Endothelial cell of umbilical vein (primary cell): Measurements from ENCODE around the gene GULP1. TPM values are rescaled to one million over a fixed set of nuclear protein-coding genes. Genes with fewer than 3 reads are reported as not detected.
A peak's percentile ranks its signal among the peaks of the same experiment; 100 is the strongest.
"Not testable (repeated sequence)": the region's sequence is repeated elsewhere in the genome, so short reads cannot be mapped to it uniquely, and the experiment has no call there.

Experiments
- BruUV-seq: library from RNA; stranded (reverse); fragments of 400-500 nt; replicated peaks from 2 replicates; lab custom pipeline; 2021; lab: Mats Ljungman, UMichigan
- CTCF ChIA-PET: fragments of 300-600, 350-600 bp; sonication (Branson Sonifier 250); formaldehyde crosslinking; loops from one replicate; lab custom pipeline; 2021; ENCODE audit warnings: antibody characterized with exemption, inconsistent platforms; lab: Charles Lee
- POLR2A ChIA-PET: fragments of 300-600, 350-600 bp; sonication (Branson Sonifier 250); formaldehyde crosslinking; loops from one replicate; lab custom pipeline; 2021; ENCODE audit warnings: antibody characterized with exemption, inconsistent platforms; lab: Charles Lee
- DNase-seq: peaks from one replicate; pipeline ENCODE4 v3.0.0-alpha.2; 2011; ENCODE audit warnings: low read depth, low spot score
- FAIRE-seq: peaks from 2 replicates; lab custom pipeline; 2011; peaks lifted over from hg19 to GRCh38; lab: Jason Lieb, UNC
- H2AFZ ChIP-seq: 2 replicates; pipeline ENCODE4 v1.6.0; 2012; ENCODE audit warnings: low read depth, low read length, control low read depth, inconsistent platforms
- H3K27ac ChIP-seq: 2 replicates; pipeline ENCODE4 v1.5.1; 2011; ENCODE audit warnings: low read depth, mild to moderate bottlenecking, control low read depth, low read length, moderate library complexity; ENCODE audit not compliant: insufficient read depth
- H3K27me3 ChIP-seq, 2 experiments: 2 replicates each; pipeline versions ENCODE4 v1.6.0 to v1.6.1; 2011; ENCODE audit warnings: low read length in 2 of 2, mixed read lengths in 1 of 2; ENCODE audit not compliant: control insufficient read depth in 2 of 2, insufficient read depth in 2 of 2
- H3K36me3 ChIP-seq, 2 experiments: 2 replicates in 1 of 2; 3 replicates in 1 of 2; pipeline ENCODE4 v1.5.1; 2011; ENCODE audit warnings: low read length in 2 of 2, mild to moderate bottlenecking in 1 of 2, moderate library complexity in 1 of 2; ENCODE audit not compliant: control insufficient read depth in 2 of 2, insufficient read depth in 2 of 2; ENCODE audit errors: extremely low read depth in 1 of 2
- H3K4me1 ChIP-seq: 3 replicates; pipeline ENCODE4 v1.5.1; 2011; ENCODE audit warnings: mild to moderate bottlenecking, low read length; ENCODE audit not compliant: control insufficient read depth, insufficient read depth; ENCODE audit errors: extremely low read depth
- H3K4me2 ChIP-seq: 2 replicates; pipeline ENCODE4 v1.6.1; 2011; ENCODE audit warnings: low read length, control low read depth, mixed read lengths; ENCODE audit not compliant: insufficient read depth
- H3K4me3 ChIP-seq, 3 experiments: fragments of 200-600 bp in 1 of 3; sonication (generic), shearing (Covaris generic) in 1 of 3; replicated peaks in 1 of 3; 2 replicates each; pipeline ENCODE4 v1.5.1; 2011 to 2016; ENCODE audit warnings: control low read depth in 3 of 3, low read length in 3 of 3, mild to moderate bottlenecking in 2 of 3, inconsistent platforms in 1 of 3, low read depth in 1 of 3, moderate library complexity in 1 of 3; ENCODE audit not compliant: insufficient read depth in 1 of 3
- H3K79me2 ChIP-seq: 2 replicates; pipeline ENCODE4 v1.6.0; 2012; ENCODE audit warnings: low read length, inconsistent platforms; ENCODE audit not compliant: control insufficient read depth, insufficient read depth
- H3K9ac ChIP-seq: replicated peaks from 2 replicates; pipeline ENCODE3; 2011; ENCODE audit warnings: low read length, control low read depth; ENCODE audit not compliant: insufficient read depth; ENCODE audit errors: extremely low read depth
- H3K9me1 ChIP-seq: replicated peaks from 3 replicates; pipeline ENCODE4 v1.6.0; 2011; ENCODE audit warnings: mild to moderate bottlenecking, low read length; ENCODE audit not compliant: control insufficient read depth, insufficient read depth; ENCODE audit errors: extremely low read depth
- H3K9me3 ChIP-seq: replicated peaks from 2 replicates; pipeline ENCODE4 v1.5.1; 2012; ENCODE audit warnings: low read length, inconsistent platforms; ENCODE audit not compliant: control insufficient read depth, insufficient read depth
- H4K20me1 ChIP-seq: replicated peaks from 2 replicates; pipeline ENCODE3; 2011; ENCODE audit warnings: mild to moderate bottlenecking, low read length; ENCODE audit not compliant: control insufficient read depth, insufficient read depth; ENCODE audit errors: extremely low read depth
- GATA2 ChIP-seq: IDR thresholded peaks from 2 replicates; pipeline ENCODE4 v1.7.0; 2011; ENCODE audit warnings: low read depth, mild to moderate bottlenecking, moderate library complexity, mixed read lengths, low read length; ENCODE audit not compliant: insufficient read length, insufficient read depth
- JUN ChIP-seq: IDR thresholded peaks from 2 replicates; pipeline ENCODE4 v1.6.1; 2011; ENCODE audit warnings: borderline replicate concordance, low read depth; ENCODE audit not compliant: insufficient read length, insufficient read depth
- POLR2A ChIP-seq: IDR thresholded peaks from 2 replicates; pipeline ENCODE4 v1.6.1; 2012; ENCODE audit warnings: low read depth, mild to moderate bottlenecking, control low read depth, low read length
- dilution Hi-C: fragments of 300-500 bp; cut with MboI; formaldehyde crosslinking; loops from one replicate; pipeline ENCODE4 v1.15.0; 2019; ENCODE audit warnings: low sequenced_read_pairs; ENCODE audit not compliant: extremely low pct_ligation_motif_present
- intact Hi-C: fragments of 100-400 bp; cut with micrococcal nuclease; formaldehyde crosslinking; loops from one replicate; pipeline ENCODE4 v1.10.0; 2022
- polyA plus RNA-seq, 4 experiments: library from polyadenylated mRNA; depleted of rRNA in 3 of 4; stranded (reverse) in 3 of 4; unstranded in 1 of 4; fragments of >200 nt; gene quantifications; 2 replicates each; pipeline versions ENCODE4 v1.2.1 to v1.2.3, GENCODE V29; 2011 to 2012; ENCODE audit warnings: missing spikeins in 1 of 4
- total RNA-seq: library from RNA; stranded (reverse); gene quantifications from 2 replicates; pipeline ENCODE4 v1.2.3, GENCODE V29; 2021

Gene GULP1
- total and polyA plus RNA-seq, 2 donors (not counting 3 experiments of a cell fraction or from before 2014, with no cell fraction given) = 24.4 to 53.8 TPM

- Histone ChIP-seq H4K20me1 (no peaks in the 10 kb centered on the region), H3K9ac (no peak overlapping the region), H3K4me1 (no peaks in the 10 kb centered on the region), H3K4me3 (no peak overlapping the region), H3K36me3 (no peaks in the 10 kb centered on the region), H3K27me3 (no peaks in the 10 kb centered on the region), H3K9me3 (no peaks in the 10 kb centered on the region), H3K27ac (no peak overlapping the region), H3K4me2 (no peak overlapping the region), H2AFZ (no peak overlapping the region), H3K79me2 (no peaks in the 10 kb centered on the region), H3K9me1 (no peaks in the 10 kb centered on the region)
- no TSS peak for BruUV-seq
- TF ChIP-seq POLR2A = no peak
- peak; percentile 28 for TF ChIP-seq JUN
- TF ChIP-seq GATA2 = no peak
- intact Hi-C loops = no loop called here
- CTCF ChIA-PET = no interaction called here
- FAIRE-seq (no peak), DNase-seq (no peak)
- dilution Hi-C loops = no loop called here
- POLR2A ChIA-PET = no interaction called here
These were observed 312.9 kb downstream of the GULP1 start for GRCh38 chr2:188604579-188604978.

GRCh38 chr2:188605609-188606584 is 314.2 kb downstream of the GULP1 start:
- BruUV-seq, H3K9me1 ChIP-seq, H2AFZ ChIP-seq, H3K79me2 ChIP-seq, dilution Hi-C loops, POLR2A ChIA-PET, H3K27ac ChIP-seq, H3K9me3 ChIP-seq, intact Hi-C loops, H3K4me3 ChIP-seq, FAIRE-seq, H3K9ac ChIP-seq, H3K36me3 ChIP-seq, DNase-seq, H3K4me2 ChIP-seq, H3K27me3 ChIP-seq, H3K4me1 ChIP-seq, H4K20me1 ChIP-seq: not testable (repeated sequence)
- CTCF ChIA-PET = interaction anchor here (1.2 kb wide), 1 partner anchor 82 kb away, joined by 4 read pairs; no protein-coding TSS in a partner anchor

GRCh38 chr2:188606596-188606995 is 314.9 kb downstream of the GULP1 start:
- H4K20me1 ChIP-seq, CTCF ChIA-PET, H3K79me2 ChIP-seq, H2AFZ ChIP-seq, POLR2A ChIA-PET, DNase-seq, BruUV-seq, H3K27me3 ChIP-seq, intact Hi-C loops, H3K4me3 ChIP-seq, H3K4me1 ChIP-seq, H3K36me3 ChIP-seq, dilution Hi-C loops, H3K9me3 ChIP-seq, H3K27ac ChIP-seq, H3K9me1 ChIP-seq, H3K4me2 ChIP-seq, H3K9ac ChIP-seq, FAIRE-seq: not testable (repeated sequence)
